ENCODE results near the gene TMEM18.

DNA sequence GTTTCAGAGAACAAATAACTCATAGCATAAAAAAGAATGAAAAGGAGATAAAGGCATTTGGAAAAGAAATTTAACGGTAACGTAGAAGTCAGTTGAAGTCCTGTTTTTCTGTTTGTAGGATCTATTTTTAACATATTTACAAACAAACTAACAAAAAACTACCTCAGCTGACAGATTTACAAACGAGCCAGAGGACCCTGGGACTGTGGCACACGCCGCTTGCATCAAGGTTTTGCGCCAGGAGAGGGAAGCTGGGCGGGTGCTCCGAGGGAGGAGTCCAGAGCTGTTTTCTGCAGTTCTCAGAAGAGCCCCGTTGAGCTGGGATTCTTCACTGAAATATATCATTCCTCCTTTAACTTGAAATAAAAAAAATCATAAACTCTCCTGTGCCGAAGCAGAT lies 13.6 kb upstream of the TMEM18 start:
- no peak for TF ChIP-seq EZH2 (IDR thresholded peaks at IDR 0.05; ENCODE audit: insufficient read depth, poor library complexity, severe bottlenecking)
- no peak for TF ChIP-seq EZH2phosphoT487 (IDR thresholded peaks at IDR 0.05; ENCODE audit: insufficient read depth, low read depth)
